ENCODE measurements around the gene ATRNL1.
A peak's percentile ranks its signal among the peaks of the same experiment; 100 is the strongest.
"Not testable (repeated sequence)": the region's sequence is repeated elsewhere in the genome, so short reads cannot be mapped to it uniquely, and the experiment has no call there.

Gene ATRNL1

DNA sequence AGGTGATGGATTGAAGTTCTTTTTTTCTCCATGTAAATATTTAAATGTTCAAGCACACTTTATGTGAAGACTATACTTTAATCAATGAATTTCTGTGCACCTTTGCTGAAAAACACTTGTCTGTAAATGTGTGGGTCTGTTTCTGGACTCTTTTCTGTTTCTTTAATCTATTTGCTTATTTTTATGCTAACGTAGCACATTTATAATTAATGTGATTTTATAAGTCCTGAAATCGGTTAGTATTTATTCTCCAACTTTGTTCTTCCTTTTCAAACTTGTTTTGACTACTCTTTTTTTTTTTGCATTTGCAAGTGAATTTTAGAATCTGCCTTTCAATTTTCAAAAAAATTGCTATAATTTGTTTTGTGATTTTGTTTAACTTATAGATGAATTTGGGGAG lies 334.4 kb downstream of the ATRNL1 start:
- FAIRE-seq: peak; percentile 21

DNA sequence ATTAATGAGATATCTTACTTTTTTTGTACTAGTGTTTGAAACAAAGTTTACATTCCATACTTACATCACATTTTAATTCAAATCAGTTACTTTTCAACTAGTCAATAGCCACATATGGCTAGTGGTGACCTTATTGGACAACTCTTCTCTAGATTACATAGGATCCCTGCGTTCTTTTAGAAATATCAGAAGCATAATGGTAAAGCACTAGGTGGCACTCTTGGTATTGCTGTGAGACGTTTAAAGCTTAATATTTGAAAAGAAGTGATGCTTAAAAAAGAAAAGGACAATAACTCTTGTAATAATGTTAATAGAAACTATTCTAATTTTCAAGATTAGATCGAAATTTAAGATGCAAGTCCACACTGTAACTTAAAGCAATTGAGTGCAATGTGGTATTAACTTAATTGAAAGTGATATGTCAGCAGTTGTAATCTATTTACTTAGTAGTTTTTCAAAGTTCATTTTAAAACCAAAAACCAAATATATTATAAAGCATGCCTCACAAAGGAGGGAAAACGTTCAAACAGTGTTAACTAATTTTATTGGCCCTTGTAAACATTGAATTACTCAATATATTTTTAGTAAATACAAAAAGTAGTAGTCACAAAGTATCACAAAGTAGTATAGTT lies 339.1 kb downstream of the ATRNL1 start:
- FAIRE-seq: no peak

DNA sequence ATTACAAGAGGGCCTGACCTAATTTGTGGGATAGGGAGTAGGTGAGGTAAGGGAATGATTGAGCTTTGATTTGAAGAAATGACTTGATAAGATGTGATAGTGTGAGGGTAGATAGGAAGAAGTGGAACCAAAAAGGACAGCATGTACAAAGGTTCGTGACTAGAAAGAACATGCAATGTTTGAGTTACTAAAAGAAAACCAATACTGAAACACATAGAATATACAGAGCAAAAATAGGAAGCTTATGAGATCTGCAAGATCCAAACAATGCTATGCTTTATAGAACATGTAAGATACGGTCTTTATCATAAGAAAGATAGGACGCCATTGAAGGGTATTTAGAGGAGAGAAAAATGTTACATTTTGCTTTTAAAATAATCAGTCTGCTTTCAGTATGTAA lies 343.8 kb downstream of the ATRNL1 start:
- FAIRE-seq: no peak

DNA sequence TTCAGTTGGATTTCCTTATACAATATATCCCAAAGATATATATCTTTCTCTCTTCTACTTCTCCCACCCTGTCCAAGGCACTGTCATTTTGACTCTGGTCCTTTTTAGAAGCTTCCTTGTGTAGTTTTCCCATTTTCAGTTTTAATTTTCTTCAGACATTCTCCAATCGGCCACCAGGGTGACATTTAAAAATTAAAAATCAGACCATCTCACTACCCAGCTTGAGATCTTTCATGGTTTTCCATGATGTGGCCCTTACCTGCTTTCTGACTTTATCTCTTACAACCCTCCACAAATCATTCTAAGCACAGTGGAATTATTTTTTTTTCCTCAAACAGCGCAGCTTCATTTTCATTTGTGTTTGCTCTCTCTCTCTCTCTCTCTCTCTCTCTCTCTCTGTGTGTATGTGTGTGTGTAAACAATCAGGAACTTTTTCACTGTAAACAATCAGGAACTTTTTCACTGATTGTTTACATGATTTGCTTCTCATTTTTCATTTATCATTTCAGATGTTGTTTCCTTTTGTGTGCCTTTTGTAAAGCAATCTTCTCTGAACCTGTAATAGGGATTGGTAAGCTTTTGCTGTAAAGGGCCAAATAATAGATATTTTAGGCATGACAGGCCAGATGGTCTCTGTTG lies 348.9 kb downstream of the ATRNL1 start:
- FAIRE-seq: no peak

DNA sequence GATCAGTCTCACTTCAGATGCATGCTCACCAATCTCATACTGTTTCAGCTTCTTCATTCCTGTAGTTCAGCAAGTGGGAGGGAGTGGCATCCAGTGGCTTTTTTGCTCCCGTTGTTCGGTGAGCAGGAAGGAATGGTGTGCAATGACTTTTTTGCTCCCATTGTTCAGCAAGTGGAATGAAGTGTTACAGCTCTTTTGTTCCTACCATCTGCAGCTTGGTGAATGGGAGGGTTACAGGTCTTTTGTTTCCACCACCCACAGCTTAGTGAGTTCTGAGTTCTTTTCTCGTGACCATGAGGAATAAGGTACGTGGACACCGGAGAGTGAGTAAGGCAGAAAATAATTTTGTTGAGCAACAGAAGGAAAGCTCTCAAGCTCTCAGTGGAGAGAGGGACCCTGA lies 363.6 kb downstream of the ATRNL1 start:
- no peak for FAIRE-seq

DNA sequence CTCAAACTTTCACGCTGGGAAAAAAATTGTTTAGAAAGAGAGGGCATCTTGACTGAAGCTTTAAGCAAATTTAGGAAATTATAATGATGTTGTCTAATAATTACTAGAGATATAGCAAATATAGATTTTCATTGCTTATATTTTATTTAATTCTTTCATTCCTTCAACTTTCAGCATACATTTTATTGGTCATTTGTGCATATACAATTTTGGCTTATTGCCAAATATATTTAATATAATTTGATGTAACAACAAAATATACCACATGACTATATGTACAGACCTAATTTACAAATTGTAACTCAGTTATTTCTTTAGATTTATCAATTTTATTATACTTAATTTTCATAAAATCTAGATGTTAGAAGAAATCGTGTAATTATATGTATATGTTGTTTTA lies 390.1 kb downstream of the ATRNL1 start:
- FAIRE-seq: peak; percentile 31

DNA sequence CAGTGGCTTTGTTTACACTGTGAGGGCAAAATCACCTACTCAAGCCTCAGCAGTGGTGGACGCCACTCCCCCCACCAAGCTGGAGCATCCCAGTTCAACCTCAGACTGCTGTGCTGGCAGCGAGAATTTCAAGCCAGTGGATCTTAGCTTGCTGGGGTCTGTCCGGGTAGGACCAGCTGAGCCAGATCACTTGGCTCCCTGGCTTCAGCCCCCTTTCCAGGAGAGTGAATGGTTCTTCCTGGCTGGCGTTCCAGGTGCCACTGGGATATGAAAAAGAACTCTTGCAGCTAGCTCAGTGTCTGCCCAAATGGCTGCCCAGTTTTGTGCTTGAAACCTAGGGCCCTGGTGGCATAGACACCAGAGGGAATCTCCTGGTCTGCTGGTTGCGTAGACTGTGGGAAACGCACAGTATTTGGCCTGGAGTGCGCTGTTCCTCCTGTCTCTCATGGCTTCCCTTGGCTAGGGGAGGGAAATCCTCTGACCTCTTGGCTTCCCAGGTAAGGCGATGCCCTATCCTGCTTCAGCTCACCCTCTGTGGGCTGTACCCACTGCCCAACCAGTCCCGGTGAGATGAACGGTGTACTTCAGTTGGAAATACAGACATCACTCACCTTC lies 398.5 kb downstream of the ATRNL1 start:
- no peak for FAIRE-seq

DNA sequence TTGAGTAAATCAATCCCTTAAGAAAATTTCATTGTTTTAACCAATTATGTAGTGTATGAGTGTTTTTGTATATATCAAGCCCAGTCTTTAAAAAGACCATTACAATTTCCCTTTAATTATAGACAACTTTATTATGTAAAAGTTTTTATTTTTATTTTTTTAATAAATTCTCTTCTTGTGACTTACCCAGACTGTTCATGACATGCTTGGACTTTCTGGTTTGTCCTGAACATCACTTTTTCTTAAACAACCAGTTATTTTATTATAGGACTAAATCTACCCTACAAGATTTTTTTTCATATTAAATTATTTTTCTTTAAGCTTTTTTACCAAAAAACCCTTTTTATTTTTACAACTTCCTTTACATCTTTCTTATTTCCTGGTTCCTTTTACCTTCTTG lies 410.4 kb downstream of the ATRNL1 start:
- no peak for FAIRE-seq

DNA sequence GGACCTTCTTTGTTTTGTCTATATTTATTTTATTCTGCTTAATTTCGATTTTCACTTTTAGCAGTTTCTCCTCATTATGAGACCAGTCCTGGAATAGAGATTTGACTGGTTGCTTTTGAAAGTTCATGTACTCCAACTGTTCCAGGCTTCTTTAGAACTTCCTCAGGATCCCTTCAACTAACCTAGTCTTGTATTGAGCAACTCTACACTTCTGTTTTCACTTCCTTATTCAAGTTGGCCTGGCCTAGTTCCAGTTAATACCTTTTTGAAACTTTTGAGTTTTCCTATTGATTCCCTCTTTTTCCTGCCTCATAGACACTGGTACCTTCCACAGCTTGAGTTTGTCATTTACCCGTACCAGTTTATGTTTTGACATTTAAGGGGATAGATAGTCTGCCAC lies 421.7 kb downstream of the ATRNL1 start:
- no peak for FAIRE-seq

DNA sequence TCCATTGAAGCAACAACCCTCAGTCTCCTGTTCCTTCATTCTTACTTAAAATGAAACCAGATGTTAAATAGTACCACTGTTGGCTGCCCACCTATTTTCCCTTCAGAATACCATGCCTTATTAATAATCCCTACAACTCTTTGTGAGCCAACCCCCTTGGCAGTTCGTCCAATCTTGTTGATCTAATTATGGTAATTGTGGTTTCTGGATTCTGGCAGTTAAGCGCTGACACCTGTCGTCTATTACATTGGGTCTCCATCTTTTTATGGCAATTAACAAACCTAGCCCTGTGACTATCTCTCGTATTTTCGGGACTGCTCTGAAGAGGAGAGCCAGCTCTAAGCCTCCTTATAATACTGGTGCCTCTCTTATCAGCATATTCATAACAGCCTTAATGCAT lies 432.0 kb downstream of the ATRNL1 start:
- no peak for FAIRE-seq

DNA sequence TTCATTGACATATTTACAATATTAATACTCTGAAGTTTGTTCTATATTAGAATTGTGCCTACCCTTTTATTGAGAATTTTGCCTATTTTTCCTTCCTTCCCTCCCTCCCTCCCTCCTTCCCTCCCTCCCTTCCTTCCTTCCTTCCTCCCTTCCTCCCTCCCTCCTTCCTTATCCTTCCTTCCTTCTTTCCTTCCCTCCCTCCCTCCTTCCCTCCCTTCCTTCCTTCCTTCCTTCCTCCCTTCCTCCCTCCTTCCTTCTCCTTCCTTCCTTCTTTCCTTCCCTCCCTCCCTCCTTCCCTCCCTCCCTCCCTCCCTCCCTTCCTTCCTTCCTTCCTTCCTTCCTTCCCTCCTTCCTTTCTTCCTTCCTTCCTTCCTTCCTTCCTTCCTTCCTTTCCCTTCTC lies 434.5 kb downstream of the ATRNL1 start:
- not testable (repeated sequence) for FAIRE-seq

DNA sequence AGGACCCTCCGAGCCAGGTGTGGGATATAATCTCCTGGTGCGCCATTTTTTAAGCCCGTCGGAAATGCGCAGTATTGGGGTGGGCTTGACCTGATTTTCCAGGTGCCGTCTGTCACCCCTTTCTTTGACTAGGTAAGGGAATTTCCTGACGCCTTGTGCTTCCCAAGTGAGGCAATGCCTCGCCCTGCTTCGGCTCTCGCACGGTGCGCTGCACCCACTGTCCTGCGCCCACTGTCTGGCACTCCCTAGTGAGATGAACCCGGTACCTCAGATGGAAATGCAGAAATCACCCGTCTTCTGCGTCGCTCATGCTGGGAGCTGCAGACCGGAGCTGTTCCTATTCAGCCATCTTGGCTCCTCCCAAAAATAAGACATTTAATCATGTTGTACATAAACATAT lies 443.2 kb downstream of the ATRNL1 start:
- not testable (repeated sequence) for FAIRE-seq

DNA sequence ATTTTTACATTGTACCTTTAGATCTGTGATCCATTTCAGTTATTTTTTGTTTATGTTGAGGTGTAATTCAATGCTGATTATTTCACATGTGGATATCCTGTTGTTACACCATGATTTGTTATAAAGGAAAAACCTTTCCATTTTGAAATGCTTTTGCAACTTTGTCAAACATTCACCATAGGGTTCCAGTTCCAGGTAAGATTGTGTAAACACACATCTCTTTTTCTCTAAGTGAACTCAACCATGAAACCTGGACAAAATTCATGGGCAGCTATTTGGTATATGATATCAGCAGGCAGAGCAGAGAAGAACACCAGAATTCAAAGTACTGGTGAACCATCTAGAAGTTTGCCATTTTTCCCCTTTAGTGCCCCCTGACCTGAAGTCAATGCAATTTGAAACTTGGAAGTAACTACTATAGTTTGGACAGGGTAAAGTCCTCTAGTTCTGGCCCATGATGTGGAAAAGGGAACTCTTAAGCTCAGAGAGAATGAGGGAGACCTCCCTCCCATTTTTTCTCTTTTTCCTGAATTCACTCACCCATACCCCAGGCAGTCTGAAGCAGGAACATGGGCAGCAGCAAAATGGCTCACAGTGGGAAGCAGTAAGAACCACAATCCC lies 446.1 kb downstream of the ATRNL1 start:
- no peak for FAIRE-seq

DNA sequence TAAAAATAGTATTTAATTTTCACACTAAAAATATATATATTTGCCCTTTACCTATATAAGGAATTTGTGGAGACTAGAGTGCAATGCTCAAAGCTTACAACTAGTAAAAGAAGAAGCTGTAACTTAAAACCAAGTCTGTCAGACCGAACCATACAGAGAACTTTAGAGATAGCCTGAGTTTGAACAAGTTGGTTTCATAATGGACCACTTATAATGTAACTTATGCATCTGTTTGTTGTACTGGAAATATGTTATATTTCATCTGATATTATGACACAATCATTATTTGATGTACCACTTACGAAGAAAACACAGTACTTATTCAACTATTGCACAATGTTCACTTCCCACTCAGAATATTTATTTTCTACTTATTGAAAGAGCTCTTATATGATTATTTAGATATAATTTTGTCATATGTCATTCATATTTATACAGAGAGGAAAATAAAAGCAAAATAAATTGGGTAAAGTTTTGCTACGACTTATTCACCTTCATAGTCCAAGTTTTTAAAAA lies 462.8 kb downstream of the ATRNL1 start:
- FAIRE-seq: no peak

DNA sequence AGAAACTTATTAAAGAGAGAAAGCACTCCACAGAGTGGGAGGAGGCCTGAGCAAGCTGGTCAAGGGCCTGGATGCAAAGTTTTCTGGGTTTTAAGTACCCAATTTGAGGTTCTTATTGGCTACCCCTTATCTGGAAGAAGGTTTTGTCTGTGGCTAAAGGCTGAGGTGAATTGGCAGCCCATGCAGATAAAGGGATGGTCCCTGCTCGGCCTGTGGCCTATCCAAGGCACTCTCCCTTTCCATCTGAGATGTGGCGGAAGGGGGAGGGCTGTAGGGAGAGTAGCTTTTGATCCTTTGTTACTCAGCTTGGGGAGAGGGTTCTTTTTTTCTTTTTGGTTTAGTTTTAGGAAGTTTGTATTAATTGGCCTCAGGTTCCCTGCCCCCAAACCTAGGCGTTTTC lies 465.1 kb downstream of the ATRNL1 start:
- FAIRE-seq: no peak

DNA sequence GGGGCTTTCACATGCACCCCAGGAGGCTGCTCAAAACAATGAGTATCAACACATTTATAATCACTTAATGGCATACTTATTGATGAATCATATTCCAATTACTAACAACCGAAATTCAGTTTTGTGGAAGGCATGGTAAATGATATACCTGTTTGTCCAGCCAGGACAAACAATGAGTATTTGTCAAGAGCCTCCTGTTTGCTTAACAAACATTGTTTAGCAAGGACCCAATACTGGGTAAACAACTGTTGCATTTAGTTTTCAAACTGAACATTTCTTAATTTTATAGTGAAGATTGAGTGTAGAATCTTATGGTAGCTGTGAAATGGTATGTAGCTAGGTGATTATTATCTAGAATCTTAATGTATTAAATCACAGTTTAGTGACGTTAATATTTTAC lies 473.7 kb downstream of the ATRNL1 start:
- no peak for FAIRE-seq

DNA sequence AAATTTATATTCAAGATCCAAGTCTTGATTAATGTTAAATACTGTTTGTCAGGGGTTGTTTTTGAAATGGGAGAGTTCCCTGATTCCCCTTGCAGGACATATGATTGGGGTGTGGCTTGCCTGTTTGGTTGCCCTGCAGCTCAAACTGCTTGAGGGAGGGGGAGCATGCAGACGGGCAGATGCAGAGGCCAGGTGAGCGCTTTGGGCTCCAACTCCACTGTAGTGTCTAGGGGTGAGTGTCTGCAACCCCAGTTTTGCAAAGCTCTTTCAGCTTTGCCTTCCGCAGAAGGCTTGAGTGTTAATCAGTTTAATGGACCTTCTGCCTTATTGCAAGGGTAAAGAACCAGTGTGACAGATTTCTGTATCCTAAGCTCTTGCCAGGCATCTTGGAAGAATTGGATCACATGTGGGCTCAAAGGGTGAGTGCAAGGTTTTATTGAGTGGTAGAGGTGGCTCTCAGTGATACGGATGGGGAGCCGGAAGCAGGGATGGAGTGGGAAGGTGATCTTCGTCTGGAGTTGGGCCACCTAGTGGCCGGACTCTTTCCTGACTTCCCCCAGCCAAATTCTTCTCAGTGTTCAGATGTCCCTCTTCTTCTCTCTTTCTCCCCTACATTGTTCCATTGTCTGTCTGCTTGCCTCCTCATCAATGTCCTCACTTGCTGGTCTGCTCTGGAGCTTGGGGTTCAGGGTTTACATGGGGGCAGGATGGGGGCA lies 479.7 kb downstream of the ATRNL1 start:
- FAIRE-seq: no peak

DNA sequence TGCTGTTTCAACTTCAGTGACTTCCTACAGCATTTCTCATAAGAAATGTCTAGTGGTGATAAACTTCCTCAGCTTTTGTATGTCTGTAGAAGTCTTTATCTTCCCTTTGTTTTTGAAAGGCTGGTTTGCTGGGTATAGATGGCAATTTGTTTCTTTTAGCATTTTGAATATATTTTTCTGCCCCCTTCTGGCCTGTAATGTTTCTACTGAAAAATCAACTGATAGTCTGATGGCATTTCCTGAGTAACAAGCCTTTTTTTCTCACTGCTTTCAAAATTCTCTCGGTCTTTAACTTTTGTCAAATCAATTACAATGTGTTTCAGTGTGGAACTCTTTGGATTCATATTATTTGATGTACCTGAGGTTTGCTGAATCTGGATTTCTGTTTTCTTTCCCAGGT lies 487.1 kb downstream of the ATRNL1 start:
- FAIRE-seq: no peak

DNA sequence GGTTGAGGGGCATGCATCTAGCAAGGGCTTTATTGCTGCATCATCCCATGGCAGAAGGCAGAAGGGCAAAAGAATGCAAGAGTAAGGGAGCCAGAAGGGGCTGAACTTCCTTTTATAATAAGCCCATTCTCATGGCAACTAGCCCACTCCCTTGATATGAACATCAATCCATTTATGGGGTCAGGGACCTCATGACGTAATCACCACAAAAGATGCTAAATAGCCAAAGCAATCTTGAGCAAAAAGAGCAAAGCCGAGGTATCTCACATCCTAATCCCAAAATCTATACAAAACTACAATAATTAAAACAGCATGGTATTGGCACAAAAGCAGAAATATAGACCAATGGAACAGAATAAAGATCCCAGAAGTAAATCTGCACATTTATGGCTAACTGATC lies 499.9 kb downstream of the ATRNL1 start:
- no peak for FAIRE-seq

DNA sequence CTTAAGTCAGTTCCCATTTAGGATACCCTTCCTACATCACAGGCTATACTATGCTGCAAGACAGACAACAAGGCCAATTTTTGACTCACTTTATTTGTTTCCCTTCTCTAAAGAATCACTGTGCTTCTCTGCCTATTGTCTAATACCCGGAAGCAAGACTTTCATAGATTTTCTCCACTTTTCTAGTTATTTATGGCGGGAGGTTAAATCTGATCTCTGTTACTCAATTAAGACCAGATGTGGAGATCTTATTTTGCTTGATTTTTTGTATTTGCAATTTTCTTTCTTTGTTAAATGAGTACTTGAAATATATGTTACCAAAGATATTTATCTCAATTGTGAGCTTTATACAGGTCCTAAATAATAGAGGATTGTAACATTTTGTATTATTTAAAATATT lies 511.5 kb downstream of the ATRNL1 start:
- FAIRE-seq: no peak

DNA sequence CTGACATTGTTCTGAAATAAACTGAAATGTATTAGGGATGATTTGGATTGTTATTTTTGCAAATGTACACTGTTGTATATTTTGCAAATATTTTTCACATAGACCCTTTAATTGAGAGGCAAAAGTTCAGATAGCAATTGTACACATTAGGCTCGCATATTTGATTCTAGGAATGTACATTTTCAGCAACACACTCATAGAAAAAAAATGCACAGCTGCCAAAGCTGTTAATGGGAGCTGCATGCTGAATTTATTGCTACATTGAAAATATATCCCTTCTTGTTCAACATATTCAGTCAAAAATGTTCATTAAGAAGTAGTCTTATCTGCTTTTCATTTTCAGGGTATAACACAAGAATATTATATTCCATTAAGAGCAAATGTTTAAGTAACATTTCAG lies 512.9 kb downstream of the ATRNL1 start:
- FAIRE-seq: no peak

DNA sequence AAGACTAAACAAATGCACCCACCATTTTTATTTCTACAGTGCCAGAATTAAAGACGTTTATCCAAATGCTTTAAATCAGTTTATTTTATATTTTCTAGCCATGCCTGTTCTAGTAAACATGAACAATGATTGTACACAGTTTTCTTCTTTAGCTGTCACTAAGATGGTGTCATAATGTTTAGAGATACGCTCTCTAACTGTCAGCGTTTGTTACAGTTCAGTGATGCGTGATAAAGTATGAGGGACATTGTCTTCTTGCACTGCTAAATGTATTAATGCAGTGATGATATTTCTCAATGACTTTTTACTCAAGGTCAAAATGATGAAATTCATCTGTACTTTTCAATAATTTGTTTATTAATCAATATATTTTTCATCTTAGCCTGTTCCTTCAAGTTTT lies 513.6 kb downstream of the ATRNL1 start:
- FAIRE-seq: no peak

DNA sequence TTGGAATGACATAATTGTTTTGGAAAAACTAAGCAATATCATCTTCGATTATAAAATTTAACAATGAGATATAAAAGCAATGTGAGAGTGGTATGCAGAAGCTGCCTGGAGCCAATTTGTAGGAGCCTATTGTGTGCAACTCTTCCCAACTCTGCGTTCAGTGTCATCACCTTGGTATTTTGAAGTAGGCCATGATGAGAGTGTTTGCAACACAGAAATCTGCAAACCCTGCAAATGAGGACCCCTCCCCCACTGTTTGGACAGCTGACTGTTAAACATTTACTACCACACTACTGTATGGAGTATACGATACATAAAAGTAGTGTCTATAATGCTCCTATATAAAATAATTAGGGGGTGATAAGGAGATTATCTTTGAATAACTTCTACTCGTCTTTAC lies 531.3 kb downstream of the ATRNL1 start:
- no peak for FAIRE-seq

Measured in endometrium (tissue), 2 donors.